Brain microvascular endothelial cell (primary cell): ENCODE data around the gene ITPRID1.

Experiments
- DNase-seq: peaks from one replicate; pipeline ENCODE4 v3.0.0-alpha.2; 2020
- H3K27ac ChIP-seq: fragments of 250-450 bp; sonication (Bioruptor Pico); 2 replicates; pipeline ENCODE4 v1.5.1; 2020; ENCODE audit warnings: mild to moderate bottlenecking, moderate library complexity
- H3K27me3 ChIP-seq: fragments of 250-450 bp; sonication (Bioruptor Pico); replicated peaks from 2 replicates; pipeline ENCODE4 v1.5.1; 2020; ENCODE audit warnings: mild to moderate bottlenecking
- H3K36me3 ChIP-seq: fragments of 250-450 bp; sonication (Bioruptor Pico); replicated peaks from 2 replicates; pipeline ENCODE4 v1.5.1; 2020; ENCODE audit warnings: mild to moderate bottlenecking
- H3K4me3 ChIP-seq: 2 replicates; pipeline ENCODE4 v1.5.1; 2011; ENCODE audit warnings: low read depth, mild to moderate bottlenecking, control low read depth, low read length, moderate library complexity
- CTCF ChIP-seq: IDR thresholded peaks from 2 replicates; pipeline ENCODE4 v1.5.1; 2011; ENCODE audit warnings: low read depth, mild to moderate bottlenecking, moderate library complexity, low read length, control low read depth, inconsistent platforms; ENCODE audit errors: missing control alignments
- in situ Hi-C: cut with HindIII; loops from 2 replicates; pipeline ENCODE4 v1.10.0; 2017; ENCODE audit warnings: low sequenced_read_pairs, low pct_ligation_motif_present

The ITPRID1 gene

GRCh38 chr7:31651234-31652062 lies 137.6 kb downstream of the ITPRID1 start:
- TF ChIP-seq CTCF, result no peak
- Histone ChIP-seq H3K27me3 (no peaks in the 10 kb centered on the region), H3K4me3 (no peak overlapping the region), H3K27ac (no peak overlapping the region), H3K36me3 (no peaks in the 10 kb centered on the region)
- DNase-seq, result no peak
- in situ Hi-C loops, result no loop called here

- no peaks in the 10 kb centered on the region for H3K36me3 ChIP-seq
- in situ Hi-C loops, result no loop called here
- TF ChIP-seq CTCF, result no peak
- DNase-seq, result no peak
- no peak overlapping the region for H3K27ac ChIP-seq
- H3K27me3 ChIP-seq, result no peaks in the 10 kb centered on the region
- H3K4me3 ChIP-seq, result no peak overlapping the region
Measured at GRCh38 chr7:31652063-31652326, 138.1 kb downstream of the ITPRID1 start.

- no peak overlapping the region for H3K27ac ChIP-seq
- in situ Hi-C loops, result no loop called here
- H3K36me3 ChIP-seq, result no peaks in the 10 kb centered on the region
- H3K4me3 ChIP-seq, result no peak overlapping the region
- H3K27me3 ChIP-seq, result no peaks in the 10 kb centered on the region
- DNase-seq, result no peak
- no peak for TF ChIP-seq CTCF
Measured at GRCh38 chr7:31663072-31663471, 149.2 kb downstream of the ITPRID1 start.

- H3K36me3 ChIP-seq, result no peaks in the 10 kb centered on the region
- no peak for TF ChIP-seq CTCF
- DNase-seq, result no peak
- in situ Hi-C loops, result no loop called here
- no peak overlapping the region for H3K27ac ChIP-seq
- no peaks in the 10 kb centered on the region for H3K27me3 ChIP-seq
- no peak overlapping the region for H3K4me3 ChIP-seq
Measured at GRCh38 chr7:31664890-31665289, 151.0 kb downstream of the ITPRID1 start.

- no peak overlapping the region for H3K27ac ChIP-seq
Measured at GRCh38 chr7:31665546-31665945, 151.7 kb downstream of the ITPRID1 start.

More at GRCh38 chr7:31665546-31665945, 151.7 kb downstream of the ITPRID1 start:
- Histone ChIP-seq H3K36me3 (no peaks in the 10 kb centered on the region), H3K27me3 (no peaks in the 10 kb centered on the region), H3K4me3 (no peak overlapping the region)
- TF ChIP-seq CTCF, result no peak
- DNase-seq, result no peak
- in situ Hi-C loops, result no loop called here
